MM.1S (cell line): ENCODE data around the gene SELENOW.
"Not testable (repeated sequence)": the region's sequence is repeated elsewhere in the genome, so short reads cannot be mapped to it uniquely, and the experiment has no call there.

Experiments used
- DNase-seq: peaks from one replicate; pipeline ENCODE4 v3.0.0-alpha.2; 2015
- H2AFZ ChIP-seq: fragments of 300-600 bp; sonication (generic); 2 replicates; pipeline ENCODE4 v1.6.0; 2016; ENCODE audit warnings: antibody characterized with exemption, low read length
- H3F3A ChIP-seq: fragments of 300-600 bp; sonication (generic); 2 replicates; pipeline ENCODE4 v1.6.1; 2016; ENCODE audit warnings: mild to moderate bottlenecking, antibody characterized with exemption, low read length, moderate library complexity, mixed read lengths; ENCODE audit not compliant: insufficient read depth
- H3K27ac ChIP-seq: fragments of 300-600 bp; sonication (generic); 2 replicates; pipeline ENCODE4 v1.5.1; 2016; ENCODE audit warnings: mild to moderate bottlenecking, low read length
- H3K27me3 ChIP-seq: fragments of 300-600 bp; sonication (generic); replicated peaks from 2 replicates; pipeline ENCODE4 v1.6.0; 2016; ENCODE audit warnings: low read length; ENCODE audit not compliant: insufficient read depth
- H3K36me3 ChIP-seq: fragments of 300-600 bp; sonication (generic); replicated peaks from 2 replicates; pipeline ENCODE4 v1.6.1; 2016; ENCODE audit warnings: mild to moderate bottlenecking, low read length, mixed read lengths; ENCODE audit not compliant: insufficient read depth
- H3K4me1 ChIP-seq: fragments of 300-600 bp; sonication (generic); 2 replicates; pipeline ENCODE4 v1.6.1; 2016; ENCODE audit warnings: low read length, mixed read lengths
- H3K4me2 ChIP-seq: fragments of 300-600 bp; sonication (generic); 2 replicates; pipeline ENCODE4 v1.6.0; 2016; ENCODE audit warnings: low read depth, low read length
- H3K4me3 ChIP-seq: fragments of 300-600 bp; sonication (generic); 2 replicates; pipeline ENCODE4 v1.5.1; 2016; ENCODE audit warnings: low read length, mixed read lengths
- H3K79me2 ChIP-seq: fragments of 300-600 bp; sonication (generic); 2 replicates; pipeline ENCODE4 v1.6.1; 2016; ENCODE audit warnings: mixed run types, low read length, mixed read lengths
- H3K9ac ChIP-seq: fragments of 300-600 bp; sonication (generic); 2 replicates; pipeline ENCODE4 v1.6.1; 2016; ENCODE audit warnings: low read length, mixed read lengths
- H3K9me2 ChIP-seq: fragments of 300-600 bp; sonication (generic); replicated peaks from 2 replicates; pipeline ENCODE4 v1.6.1; 2016; ENCODE audit warnings: mild to moderate bottlenecking, low read length, mixed read lengths; ENCODE audit not compliant: insufficient read depth
- H3K9me3 ChIP-seq: fragments of 300-600 bp; sonication (generic); replicated peaks from 2 replicates; pipeline ENCODE4 v1.6.1; 2016; ENCODE audit warnings: mild to moderate bottlenecking, low read length, mixed read lengths; ENCODE audit not compliant: insufficient read depth
- H4K20me1 ChIP-seq: fragments of 300-600 bp; sonication (generic); 2 replicates; pipeline ENCODE4 v1.6.1; 2016; ENCODE audit warnings: mild to moderate bottlenecking, low read length, moderate library complexity, mixed read lengths; ENCODE audit not compliant: insufficient read depth
- CTCF ChIP-seq: fragments of 300-600 bp; sonication (generic); IDR thresholded peaks from 2 replicates; pipeline ENCODE4 v1.5.1; 2016; ENCODE audit warnings: antibody characterized with exemption, low read length, mixed read lengths
- EZH2 ChIP-seq: fragments of 300-600 bp; sonication (generic); optimal IDR thresholded peaks from 2 replicates; pipeline ENCODE3; 2017; ENCODE audit warnings: low read depth, mild to moderate bottlenecking, antibody characterized with exemption, low read length, mixed read lengths
- EZH2phosphoT487 ChIP-seq: fragments of 300-600 bp; sonication (generic); IDR thresholded peaks from 2 replicates; pipeline ENCODE4 v1.6.1; 2018; ENCODE audit warnings: antibody characterized with exemption, low read length

The SELENOW gene

GRCh38 chr19:47762615-47763308 is 15.7 kb upstream of the SELENOW start:
- no peak overlapping the region for H3K4me2 ChIP-seq
- no peaks in the 10 kb centered on the region for H4K20me1 ChIP-seq
- no peak overlapping the region for H3K9ac ChIP-seq
- no peaks in the 10 kb centered on the region for H3K79me2 ChIP-seq
- no peak overlapping the region for H3K4me3 ChIP-seq
- peaks cover 16% of the 10 kb centered on the region for H3K27me3 ChIP-seq
- H3K36me3 ChIP-seq, result no peaks in the 10 kb centered on the region
- H3K27ac ChIP-seq, result no peak overlapping the region
- H3K9me3 ChIP-seq, result no peaks in the 10 kb centered on the region
- H3F3A ChIP-seq, result no peaks in the 10 kb centered on the region
- no peak overlapping the region for H2AFZ ChIP-seq
- TF ChIP-seq CTCF, result no peak
- no peak for TF ChIP-seq EZH2
- no peak for TF ChIP-seq EZH2phosphoT487
- H3K4me1 ChIP-seq, result no peaks in the 10 kb centered on the region
- no peaks in the 10 kb centered on the region for H3K9me2 ChIP-seq
- DNase-seq, result no peak

GRCh38 chr19:47764705-47765104 is 13.8 kb upstream of the SELENOW start:
- peaks cover 20% of the 10 kb centered on the region for H3K27me3 ChIP-seq
- not testable (repeated sequence) for H3F3A ChIP-seq, H3K79me2 ChIP-seq, H3K9me3 ChIP-seq, H3K36me3 ChIP-seq, H3K27ac ChIP-seq, H3K9ac ChIP-seq, H3K9me2 ChIP-seq, H4K20me1 ChIP-seq, H3K4me1 ChIP-seq, H3K4me2 ChIP-seq, H2AFZ ChIP-seq, DNase-seq, H3K4me3 ChIP-seq

GRCh38 chr19:47765523-47766358 is 12.8 kb upstream of the SELENOW start:
- Histone ChIP-seq H3K9ac (no peak overlapping the region), H3K27me3 (peaks cover 28% of the 10 kb centered on the region), H3K4me3 (no peak overlapping the region), H4K20me1 (no peaks in the 10 kb centered on the region), H3K4me2 (no peak overlapping the region), H2AFZ (no peak overlapping the region), H3K9me3 (no peaks in the 10 kb centered on the region), H3K79me2 (no peaks in the 10 kb centered on the region), H3K27ac (no peak overlapping the region), H3F3A (no peaks in the 10 kb centered on the region), H3K9me2 (no peaks in the 10 kb centered on the region), H3K36me3 (no peaks in the 10 kb centered on the region), H3K4me1 (no peaks in the 10 kb centered on the region)
- TF ChIP-seq CTCF (peak; percentile 71), EZH2phosphoT487 (no peak)
- peak; percentile 48 for DNase-seq

- H3K4me2 ChIP-seq, result no peak overlapping the region
- peaks cover 31% of the 10 kb centered on the region for H3K27me3 ChIP-seq
- no peak for DNase-seq
- no peak overlapping the region for H3K9ac ChIP-seq
- H3K9me3 ChIP-seq, result no peaks in the 10 kb centered on the region
- TF ChIP-seq CTCF (no peak), EZH2 (no peak), EZH2phosphoT487 (no peak)
- H4K20me1 ChIP-seq, result no peaks in the 10 kb centered on the region
- H3F3A ChIP-seq, result no peaks in the 10 kb centered on the region
- no peaks in the 10 kb centered on the region for H3K4me1 ChIP-seq
- no peak overlapping the region for H3K4me3 ChIP-seq
- H2AFZ ChIP-seq, result no peak overlapping the region
- H3K79me2 ChIP-seq, result no peaks in the 10 kb centered on the region
- no peaks in the 10 kb centered on the region for H3K9me2 ChIP-seq
- H3K27ac ChIP-seq, result no peak overlapping the region
- H3K36me3 ChIP-seq, result no peaks in the 10 kb centered on the region
These were observed 12.2 kb upstream of the SELENOW start for GRCh38 chr19:47766359-47766620.
